GM23248 (cell line): Measurements from ENCODE around the gene ANKRD39. TPM values are rescaled to one million over a fixed set of nuclear protein-coding genes. Genes with fewer than 3 reads are reported as not detected.

ENCODE experiments used
- DNase-seq: peaks from one replicate; pipeline ENCODE4 v3.0.0-alpha.2; 2015
- H2AFZ ChIP-seq: fragments of 200-600 bp; sonication (generic); 2 replicates; pipeline ENCODE4 v1.6.1; 2016; ENCODE audit warnings: antibody characterized with exemption
- H3F3A ChIP-seq: fragments of 200-600 bp; sonication (generic); 2 replicates; pipeline ENCODE4 v1.6.1; 2016; ENCODE audit warnings: mild to moderate bottlenecking, antibody characterized with exemption, mixed run types; ENCODE audit not compliant: insufficient read depth
- H3K27ac ChIP-seq: fragments of 200-600 bp; sonication (generic); 2 replicates; pipeline ENCODE4 v1.5.1; 2016; ENCODE audit warnings: mild to moderate bottlenecking
- H3K27me3 ChIP-seq: fragments of 200-600 bp; sonication (generic); replicated peaks from 2 replicates; pipeline ENCODE4 v1.6.1; 2016; ENCODE audit warnings: mild to moderate bottlenecking; ENCODE audit not compliant: insufficient read depth
- H3K36me3 ChIP-seq: fragments of 200-600 bp; sonication (generic); 2 replicates; pipeline ENCODE4 v1.6.1; 2016; ENCODE audit warnings: low read depth, mild to moderate bottlenecking
- H3K4me1 ChIP-seq: fragments of 200-600 bp; sonication (generic); 2 replicates; pipeline ENCODE4 v1.6.1; 2016; ENCODE audit warnings: mild to moderate bottlenecking; ENCODE audit not compliant: insufficient read depth
- H3K4me2 ChIP-seq: fragments of 200-600 bp; sonication (generic); one replicate; pipeline ENCODE4 v1.6.1; 2016; ENCODE audit warnings: mild to moderate bottlenecking; ENCODE audit not compliant: unreplicated experiment
- H3K4me3 ChIP-seq: fragments of 200-600 bp; sonication (generic); 2 replicates; pipeline ENCODE4 v1.5.1; 2016; ENCODE audit warnings: mild to moderate bottlenecking
- H3K79me2 ChIP-seq: fragments of 200-600 bp; sonication (generic); 2 replicates; pipeline ENCODE4 v1.6.1; 2016; ENCODE audit warnings: mild to moderate bottlenecking; ENCODE audit not compliant: insufficient read depth
- H3K9ac ChIP-seq: fragments of 200-600 bp; sonication (generic); 2 replicates; pipeline ENCODE4 v1.6.1; 2016; ENCODE audit warnings: mild to moderate bottlenecking
- H3K9me2 ChIP-seq: fragments of 200-600 bp; sonication (generic); 2 replicates; pipeline ENCODE4 v1.6.1; 2016; ENCODE audit warnings: mixed run types, mild to moderate bottlenecking, moderate library complexity; ENCODE audit not compliant: insufficient read depth
- H3K9me3 ChIP-seq: fragments of 200-600 bp; sonication (generic); one replicate; pipeline ENCODE4 v1.6.1; 2017; ENCODE audit warnings: low read depth
- H4K20me1 ChIP-seq: fragments of 200-600 bp; sonication (generic); 2 replicates; pipeline ENCODE4 v1.6.0; 2016; ENCODE audit not compliant: insufficient read depth
- EZH2 ChIP-seq: fragments of 200-600 bp; sonication (generic); IDR thresholded peaks from 2 replicates; pipeline ENCODE4 v1.6.1; 2018; ENCODE audit warnings: antibody characterized with exemption, mild to moderate bottlenecking; ENCODE audit not compliant: insufficient read depth, poor library complexity, severe bottlenecking
- EZH2phosphoT487 ChIP-seq: fragments of 200-600 bp; sonication (generic); IDR thresholded peaks from 2 replicates; pipeline ENCODE4 v1.6.1; 2018; ENCODE audit warnings: antibody characterized with exemption, moderate library complexity, mild to moderate bottlenecking, low read depth; ENCODE audit not compliant: insufficient read depth
- WGBS, 2 experiments: methylation state at CpG; one replicate each; pipeline ENCODE4 v1.1.6; 2015 to 2017; ENCODE audit warnings: low lambda C conversion rate in 2 of 2, low coverage in 1 of 2; ENCODE audit errors: missing lambda C conversion rate in 2 of 2; 5-methylcytosine and 5-hydroxymethylcytosine counted together
- in situ Hi-C: fragments of 300-500 bp; cut with MboI; formaldehyde crosslinking; loops from 2 replicates; pipeline ENCODE4 v1.15.0; 2020
- polyA plus RNA-seq: library from polyadenylated mRNA; unstranded; fragments of >200 nt; fragmentation: Nextera tagmentation; extraction: Ambion mirVana; gene quantifications from 2 replicates; pipeline ENCODE4 v1.2.1, GENCODE V29; 2016
- total RNA-seq: library from RNA; depleted of rRNA; stranded (reverse); fragments of >200 nt; shearing (Covaris generic); gene quantifications from 2 replicates; pipeline ENCODE4 v1.2.3, GENCODE V29; 2014

ANKRD39 gene
- total and polyA plus RNA-seq, 2 experiments from 2014 or later, result 10.9 to 12.3 TPM

- no peak for DNase-seq
These were observed 33.5 kb downstream of the ANKRD39 start for GRCh38 chr2:96824079-96824870.

DNA sequence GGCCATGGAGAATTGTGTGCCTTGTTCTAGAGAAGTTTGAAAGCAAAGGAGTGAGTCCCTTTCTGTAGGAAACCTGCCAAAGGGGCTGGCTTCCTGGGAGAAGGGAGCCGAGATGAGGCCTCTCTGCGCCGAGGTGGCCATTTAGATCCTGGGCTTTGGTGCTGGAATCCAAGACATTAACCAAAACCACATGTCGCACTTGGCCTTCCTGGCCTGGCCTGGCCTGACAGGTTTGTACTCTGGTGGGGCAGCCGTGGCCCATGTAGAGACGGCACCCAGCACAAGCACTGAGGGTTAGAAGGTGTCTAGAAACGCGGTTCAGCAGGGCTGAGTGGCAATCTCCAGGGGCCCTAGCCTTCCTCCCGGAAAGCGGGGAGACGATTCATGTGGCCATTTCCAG is 34.6 kb downstream of the ANKRD39 start:
- no peaks in the 10 kb centered on the region for H3K27me3 ChIP-seq
- no peaks in the 10 kb centered on the region for H3K4me1 ChIP-seq
- H3K27ac ChIP-seq, result no peak overlapping the region
- no peaks in the 10 kb centered on the region for H4K20me1 ChIP-seq
- H3K4me3 ChIP-seq, result no peak overlapping the region
- no peaks in the 10 kb centered on the region for H3F3A ChIP-seq
- DNase-seq, result no peak
- no peak overlapping the region for H2AFZ ChIP-seq
- no peaks in the 10 kb centered on the region for H3K9me3 ChIP-seq
- no peak overlapping the region for H3K4me2 ChIP-seq
- in situ Hi-C loops, result no loop called here
- peaks cover 6% of the 10 kb centered on the region; the same call in 1 of the 2 replicates for H3K79me2 ChIP-seq
- H3K36me3 ChIP-seq, result no peaks in the 10 kb centered on the region
- WGBS, 2 experiments, result 72 to 74% methylated on average over 11 of the region's 11 CpGs
- no peaks in the 10 kb centered on the region for H3K9me2 ChIP-seq
- TF ChIP-seq EZH2phosphoT487, result no peak
- TF ChIP-seq EZH2, result no peak
- no peak overlapping the region for H3K9ac ChIP-seq

More at GRCh38 chr2:96824079-96824870, 33.5 kb downstream of the ANKRD39 start:
- Histone ChIP-seq H3K9ac (no peak overlapping the region), H3K9me3 (no peaks in the 10 kb centered on the region), H3F3A (no peaks in the 10 kb centered on the region), H3K4me1 (no peaks in the 10 kb centered on the region), H3K36me3 (no peaks in the 10 kb centered on the region), H3K27me3 (no peaks in the 10 kb centered on the region), H3K4me2 (no peak overlapping the region), H3K79me2 (peaks cover 6% of the 10 kb centered on the region; the same call in 1 of the 2 replicates), H4K20me1 (no peaks in the 10 kb centered on the region), H3K27ac (no peak overlapping the region), H3K9me2 (no peaks in the 10 kb centered on the region), H3K4me3 (no peak overlapping the region), H2AFZ (no peak overlapping the region)
- WGBS, 2 experiments, result 72 to 73% methylated on average over 6 of the region's 6 CpGs
- TF ChIP-seq EZH2 (no peak), EZH2phosphoT487 (no peak)
- in situ Hi-C loops, result no loop called here

DNA sequence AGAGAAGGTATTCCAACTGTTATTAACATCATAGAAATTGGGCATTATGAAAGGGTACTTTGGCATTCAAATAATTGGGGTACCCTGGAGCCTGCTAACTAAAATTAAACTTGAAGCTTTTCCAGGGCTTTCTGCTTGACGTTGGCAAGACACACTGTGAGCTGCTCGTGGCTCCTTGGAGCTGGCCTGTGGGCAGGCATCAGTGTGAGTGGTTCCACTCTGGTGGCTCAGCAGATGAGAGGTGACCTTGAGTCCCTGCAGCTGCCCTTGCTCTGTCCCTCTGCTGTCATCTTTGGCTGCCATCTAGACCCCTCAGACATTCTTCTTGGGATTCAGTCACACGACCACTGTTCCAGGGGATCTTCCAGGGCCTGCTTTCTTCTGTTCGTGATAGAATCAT is 35.0 kb downstream of the ANKRD39 start:
- TF ChIP-seq EZH2phosphoT487 (no peak), EZH2 (no peak)

DNA sequence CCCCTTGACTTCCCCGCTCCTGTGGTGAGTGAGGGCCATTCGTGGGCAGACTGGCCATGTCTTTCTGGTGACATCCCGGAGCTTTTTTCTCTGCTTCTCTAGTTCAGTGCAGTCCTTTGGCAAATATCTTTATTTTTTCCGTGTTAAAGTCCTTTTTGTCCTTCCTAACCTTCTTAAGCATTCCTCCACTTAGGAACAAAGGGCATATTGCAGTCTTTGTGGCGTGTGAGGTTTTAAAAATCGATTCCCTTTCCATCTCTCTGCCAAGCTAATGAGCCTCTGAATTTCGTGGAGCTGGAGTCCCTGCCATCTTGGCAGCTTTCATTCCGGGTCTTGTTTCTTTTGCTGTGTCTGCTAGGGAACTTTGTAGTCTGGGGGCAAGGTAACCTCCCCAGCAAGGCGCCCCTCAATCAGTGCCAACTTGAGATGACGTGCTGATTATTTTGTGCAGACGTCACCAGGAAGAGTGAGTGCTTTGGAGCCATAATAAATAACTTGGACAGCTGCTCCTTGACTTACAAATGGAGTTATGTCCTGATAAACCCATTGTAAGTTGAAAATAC is 36.6 kb downstream of the ANKRD39 start:
- no peaks in the 10 kb centered on the region for H3K27me3 ChIP-seq
- peaks cover 6% of the 10 kb centered on the region; the same call in 1 of the 2 replicates for H3K79me2 ChIP-seq
- no peak overlapping the region for H3K4me2 ChIP-seq
- 74 to 75% methylated on average over 11 of the region's 11 CpGs for WGBS, 2 experiments
- H3K9me2 ChIP-seq, result no peaks in the 10 kb centered on the region
- no peaks in the 10 kb centered on the region for H3K4me1 ChIP-seq
- H3K36me3 ChIP-seq, result no peaks in the 10 kb centered on the region
- no peak overlapping the region for H3K4me3 ChIP-seq
- H4K20me1 ChIP-seq, result no peaks in the 10 kb centered on the region
- in situ Hi-C loops, result no loop called here
- no peak for DNase-seq
- H3K27ac ChIP-seq, result no peak overlapping the region
- no peak overlapping the region for H3K9ac ChIP-seq
- no peak overlapping the region for H2AFZ ChIP-seq
- no peaks in the 10 kb centered on the region for H3K9me3 ChIP-seq
- no peaks in the 10 kb centered on the region for H3F3A ChIP-seq
- TF ChIP-seq EZH2, result no peak
- TF ChIP-seq EZH2phosphoT487, result no peak

More for the DNA sequence above, 35.0 kb downstream of the ANKRD39 start:
- H3K27me3 ChIP-seq, result no peaks in the 10 kb centered on the region
- H2AFZ ChIP-seq, result no peak overlapping the region
- no peaks in the 10 kb centered on the region for H3K9me3 ChIP-seq
- WGBS, 2 experiments, result 71 to 74% methylated on average over 4 of the region's 4 CpGs
- H3F3A ChIP-seq, result no peaks in the 10 kb centered on the region
- no peak overlapping the region for H3K27ac ChIP-seq
- H3K4me3 ChIP-seq, result no peak overlapping the region
- H3K79me2 ChIP-seq, result peaks cover 6% of the 10 kb centered on the region; the same call in 1 of the 2 replicates
- DNase-seq, result no peak
- H3K36me3 ChIP-seq, result no peaks in the 10 kb centered on the region
- no peak overlapping the region for H3K4me2 ChIP-seq
- no peaks in the 10 kb centered on the region for H4K20me1 ChIP-seq
- no peaks in the 10 kb centered on the region for H3K9me2 ChIP-seq
- in situ Hi-C loops, result no loop called here
- H3K9ac ChIP-seq, result no peak overlapping the region
- no peaks in the 10 kb centered on the region for H3K4me1 ChIP-seq
